ENCODE results near the gene ACTR1B. TPM values are rescaled to one million over a fixed set of nuclear protein-coding genes. Genes with fewer than 3 reads are reported as not detected.
"Not testable (repeated sequence)": the region's sequence is repeated elsewhere in the genome, so short reads cannot be mapped to it uniquely, and the experiment has no call there.

The ACTR1B gene
- total RNA-seq, 2 donors from 2014 or later, result 80.3 to 128 TPM

DNA sequence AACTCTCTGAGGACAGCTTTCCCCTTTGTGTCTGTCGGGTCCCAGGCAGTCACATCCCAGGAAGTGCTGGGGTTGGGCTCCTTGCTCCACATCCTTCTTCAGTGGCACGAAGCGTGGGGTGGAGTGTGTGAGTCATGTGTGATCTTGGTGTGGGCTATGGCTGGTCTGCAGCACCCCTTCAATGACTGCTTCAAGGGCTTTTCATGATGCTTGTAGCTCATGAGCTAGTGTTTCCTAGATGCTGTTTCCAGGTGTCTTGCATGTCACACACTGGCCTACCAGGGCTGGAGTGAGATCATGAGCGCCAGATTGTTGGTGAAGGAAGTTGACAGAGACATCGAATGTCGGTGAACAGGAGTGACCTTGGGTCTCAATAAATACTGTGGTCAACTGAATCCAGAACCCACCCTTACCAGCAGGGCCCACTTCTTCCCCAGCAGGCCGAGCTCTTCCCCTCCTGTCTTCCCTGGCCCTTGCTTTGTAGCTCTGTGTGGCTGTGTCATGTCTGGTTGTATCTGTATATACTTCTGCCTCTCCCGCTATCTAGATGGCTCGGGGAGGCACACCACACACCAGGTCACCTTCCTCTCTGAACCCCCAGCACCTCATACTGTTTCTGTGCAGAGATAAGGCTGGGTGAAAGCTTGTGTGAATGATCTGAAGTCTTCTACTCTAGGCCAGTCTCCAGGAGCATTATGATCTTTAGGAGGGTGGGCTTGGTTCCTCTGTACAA, 9.5 kb upstream of the ACTR1B start:
- no peaks in the 10 kb centered on the region for H3K36me3 ChIP-seq
- H3K4me1 ChIP-seq (ENCODE audit: control insufficient read depth in 1 of 2, low read depth in 2 of 2), result no peaks in the 10 kb centered on the region
- TF ChIP-seq, protein P1, sequence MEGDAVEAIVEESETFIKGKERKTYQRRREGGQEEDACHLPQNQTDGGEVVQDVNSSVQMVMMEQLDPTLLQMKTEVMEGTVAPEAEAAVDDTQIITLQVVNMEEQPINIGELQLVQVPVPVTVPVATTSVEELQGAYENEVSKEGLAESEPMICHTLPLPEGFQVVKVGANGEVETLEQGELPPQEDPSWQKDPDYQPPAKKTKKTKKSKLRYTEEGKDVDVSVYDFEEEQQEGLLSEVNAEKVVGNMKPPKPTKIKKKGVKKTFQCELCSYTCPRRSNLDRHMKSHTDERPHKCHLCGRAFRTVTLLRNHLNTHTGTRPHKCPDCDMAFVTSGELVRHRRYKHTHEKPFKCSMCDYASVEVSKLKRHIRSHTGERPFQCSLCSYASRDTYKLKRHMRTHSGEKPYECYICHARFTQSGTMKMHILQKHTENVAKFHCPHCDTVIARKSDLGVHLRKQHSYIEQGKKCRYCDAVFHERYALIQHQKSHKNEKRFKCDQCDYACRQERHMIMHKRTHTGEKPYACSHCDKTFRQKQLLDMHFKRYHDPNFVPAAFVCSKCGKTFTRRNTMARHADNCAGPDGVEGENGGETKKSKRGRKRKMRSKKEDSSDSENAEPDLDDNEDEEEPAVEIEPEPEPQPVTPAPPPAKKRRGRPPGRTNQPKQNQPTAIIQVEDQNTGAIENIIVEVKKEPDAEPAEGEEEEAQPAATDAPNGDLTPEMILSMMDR (IDR thresholded peaks at IDR 0.05), result no peak
- ATAC-seq (ENCODE audit: insufficient number of reproducible peaks, low FRiP score, low read depth) (no peak), DNase-seq (ENCODE audit: low spot score) (no peak)
- no peak overlapping the region for H3K4me3 ChIP-seq
- no peaks in the 10 kb centered on the region for H3K27me3 ChIP-seq (replicated peaks; ENCODE audit: insufficient read depth)
- no peaks in the 10 kb centered on the region for H3K9me3 ChIP-seq
- no peak overlapping the region for H3K27ac ChIP-seq

DNA sequence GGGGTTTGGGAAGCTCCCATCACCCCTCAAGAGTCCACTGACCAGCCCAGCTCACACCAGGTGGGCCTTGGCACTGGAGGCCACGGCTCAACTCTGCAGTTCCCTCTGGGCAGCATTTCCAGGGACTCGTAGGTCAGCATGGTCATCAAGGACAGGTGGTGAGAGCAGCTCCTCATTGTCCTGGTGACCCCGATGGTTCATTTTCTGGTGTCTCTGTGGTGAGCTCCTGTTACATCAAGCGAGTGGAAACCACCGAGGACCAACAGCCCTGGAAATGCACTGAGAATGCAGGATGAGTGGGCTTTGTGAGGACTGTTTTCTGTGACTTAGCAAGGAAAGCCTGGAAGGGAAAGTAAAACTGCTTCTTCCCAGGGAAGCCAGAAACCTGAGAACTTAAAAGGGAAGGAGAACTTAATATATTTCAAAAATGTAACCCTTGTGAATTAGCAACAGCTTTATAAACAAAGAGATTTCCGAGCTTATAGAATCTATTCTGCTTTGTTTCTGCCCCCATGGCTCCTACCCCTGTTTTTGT, 8.8 kb upstream of the ACTR1B start:
- H3K4me3 ChIP-seq; H3K27ac ChIP-seq; ATAC-seq (ENCODE audit: insufficient number of reproducible peaks, low FRiP score, low read depth); DNase-seq (ENCODE audit: low spot score); H3K9me3 ChIP-seq; H3K4me1 ChIP-seq (ENCODE audit: control insufficient read depth in 1 of 2, low read depth in 2 of 2); H3K27me3 ChIP-seq (replicated peaks; ENCODE audit: insufficient read depth); H3K36me3 ChIP-seq: not testable (repeated sequence)

- Histone ChIP-seq H3K27me3 (replicated peaks; ENCODE audit: insufficient read depth) (no peaks in the 10 kb centered on the region), H3K4me1 (ENCODE audit: control insufficient read depth in 1 of 2, low read depth in 2 of 2) (no peaks in the 10 kb centered on the region), H3K27ac (no peak overlapping the region), H3K4me3 (no peak overlapping the region), H3K9me3 (no peaks in the 10 kb centered on the region), H3K36me3 (no peaks in the 10 kb centered on the region)
- TF ChIP-seq, protein P1 (IDR thresholded peaks at IDR 0.05), result no peak
- no peak for DNase-seq (ENCODE audit: low spot score)
- no peak for ATAC-seq (ENCODE audit: insufficient number of reproducible peaks, low FRiP score, low read depth)
Measured at GRCh38 chr2:97671526-97671925, 7.7 kb upstream of the ACTR1B start.

DNA sequence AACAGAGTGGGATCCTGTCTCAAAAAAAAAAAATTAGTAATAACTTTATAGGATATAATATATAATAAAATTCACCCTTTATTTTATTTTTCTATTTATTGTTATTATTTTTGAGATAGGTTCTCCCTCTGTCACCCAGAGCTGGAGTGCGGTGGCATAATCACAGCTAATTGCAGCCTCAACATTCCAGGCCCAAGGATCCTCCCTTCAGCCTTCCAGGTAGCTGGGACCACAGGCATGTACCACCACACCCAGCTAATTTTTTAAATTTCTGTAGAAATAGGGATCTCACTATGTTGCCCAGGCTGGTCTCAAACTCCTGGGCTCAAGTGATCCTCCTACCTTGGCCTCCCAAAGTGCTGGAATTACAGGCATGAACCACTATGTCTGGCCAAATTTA, 6.6 kb upstream of the ACTR1B start:
- no peaks in the 10 kb centered on the region for H3K36me3 ChIP-seq
- no peaks in the 10 kb centered on the region for H3K27me3 ChIP-seq (replicated peaks; ENCODE audit: insufficient read depth)
- no peaks in the 10 kb centered on the region for H3K9me3 ChIP-seq
- H3K27ac ChIP-seq, result no peak overlapping the region
- DNase-seq (ENCODE audit: low spot score), result no peak
- TF ChIP-seq, protein P1 (IDR thresholded peaks at IDR 0.05), result no peak
- no peak for ATAC-seq (ENCODE audit: insufficient number of reproducible peaks, low FRiP score, low read depth)
- no peak overlapping the region for H3K4me3 ChIP-seq
- no peaks in the 10 kb centered on the region for H3K4me1 ChIP-seq (ENCODE audit: control insufficient read depth in 1 of 2, low read depth in 2 of 2)

- DNase-seq (ENCODE audit: low spot score) (no peak), ATAC-seq (ENCODE audit: insufficient number of reproducible peaks, low FRiP score, low read depth) (no peak)
- no peaks in the 10 kb centered on the region for H3K27me3 ChIP-seq (replicated peaks; ENCODE audit: insufficient read depth)
- H3K4me1 ChIP-seq (ENCODE audit: control insufficient read depth in 1 of 2, low read depth in 2 of 2), result peaks cover 0 to 3% of the 10 kb centered on the region in 2 donors
- no peak within 1 kb of the TSS for H3K4me3 ChIP-seq
- no peaks in the 10 kb centered on the region for H3K9me3 ChIP-seq
- TF ChIP-seq, protein P1 (IDR thresholded peaks at IDR 0.05), result no peak
- no peak within 1 kb of the TSS for H3K27ac ChIP-seq
- H3K36me3 ChIP-seq, result no peaks in the 10 kb centered on the region
Measured at GRCh38 chr2:97669448-97669847, 5.6 kb upstream of the ACTR1B start, which contains the start of gene C2orf92. C2orf92 (plus strand) TSS chr2:97669713; CDS start chr2:97669789, 76 bp downstream.
